ENCODE results near the gene GABRG3.

Gene GABRG3

GRCh38 chr15:27196691-27197090 lies 225.7 kb downstream of the GABRG3 start:
- DNase-seq, result peak; percentile 1

- no peak for DNase-seq
Measured at GRCh38 chr15:27201425-27201824, 230.4 kb downstream of the GABRG3 start.

GRCh38 chr15:27210176-27210575 lies 239.2 kb downstream of the GABRG3 start:
- no peak for DNase-seq

GRCh38 chr15:27214032-27214431 lies 243.1 kb downstream of the GABRG3 start:
- DNase-seq, result no peak

GRCh38 chr15:27214961-27215360 lies 244.0 kb downstream of the GABRG3 start:
- DNase-seq, result no peak

GRCh38 chr15:27218426-27218825 lies 247.4 kb downstream of the GABRG3 start:
- DNase-seq, result no peak

- no peak for DNase-seq
Measured at GRCh38 chr15:27219636-27220035, 248.7 kb downstream of the GABRG3 start.

GRCh38 chr15:27220199-27220598 lies 249.2 kb downstream of the GABRG3 start:
- no peak for DNase-seq

GRCh38 chr15:27222479-27222878 lies 251.5 kb downstream of the GABRG3 start:
- peak; percentile 93 for DNase-seq

- peak; percentile 19 for DNase-seq
Measured at GRCh38 chr15:27223179-27223578, 252.2 kb downstream of the GABRG3 start.

- no peak for DNase-seq
Measured at GRCh38 chr15:27231811-27232210, 260.8 kb downstream of the GABRG3 start.

- no peak for DNase-seq
Measured at GRCh38 chr15:27232876-27233275, 261.9 kb downstream of the GABRG3 start.

- DNase-seq, result peak; percentile 53
Measured at GRCh38 chr15:27234593-27234992, 263.6 kb downstream of the GABRG3 start.

- no peak for DNase-seq
Measured at GRCh38 chr15:27235161-27235560, 264.2 kb downstream of the GABRG3 start.

GRCh38 chr15:27235681-27236080 lies 264.7 kb downstream of the GABRG3 start:
- no peak for DNase-seq

- DNase-seq, result no peak
Measured at GRCh38 chr15:27237319-27237939, 266.4 kb downstream of the GABRG3 start.

- DNase-seq, result no peak
Measured at GRCh38 chr15:27238209-27238608, 267.2 kb downstream of the GABRG3 start.

GRCh38 chr15:27238707-27239423 lies 267.9 kb downstream of the GABRG3 start:
- no peak for DNase-seq

GRCh38 chr15:27241943-27242342 lies 271.0 kb downstream of the GABRG3 start:
- no peak for DNase-seq

- no peak for DNase-seq
Measured at GRCh38 chr15:27244047-27244446, 273.1 kb downstream of the GABRG3 start.

GRCh38 chr15:27248251-27248650 lies 277.3 kb downstream of the GABRG3 start:
- DNase-seq, result no peak

- DNase-seq, result no peak
Measured at GRCh38 chr15:27249046-27249759, 278.2 kb downstream of the GABRG3 start.

GRCh38 chr15:27249760-27250109 lies 278.8 kb downstream of the GABRG3 start:
- DNase-seq, result peak; percentile 84

GRCh38 chr15:27250223-27250622 lies 279.2 kb downstream of the GABRG3 start:
- peak; percentile 84 for DNase-seq

Measured in DMS79 (cell line).